Thoracic aorta (tissue), 2 donors: ENCODE results near the gene ADAMTSL1. TPM values are rescaled to one million over a fixed set of nuclear protein-coding genes. Genes with fewer than 3 reads are reported as not detected.

Experiments
- ATAC-seq: fragments of 150-250 bp; one replicate; pipeline ENCODE4 v1.8.0; 2017; ENCODE audit warnings: low read depth; ENCODE audit not compliant: insufficient number of reproducible peaks, low FRiP score
- DNase-seq: peaks from one replicate; pipeline ENCODE4 v3.0.0-alpha.2; 2020; ENCODE audit warnings: low spot score
- H3K27ac ChIP-seq, 2 donors: fragments of 200-600 bp; sonication (generic); 1 replicate in 1 of 2; 2 replicates in 1 of 2; pipeline ENCODE4 v1.5.1; 2016; ENCODE audit warnings: mild to moderate bottlenecking in 2 of 2, moderate library complexity in 2 of 2
- H3K27me3 ChIP-seq: fragments of 200-600 bp; sonication (generic); replicated peaks from 2 replicates; pipeline ENCODE4 v1.6.0; 2016; ENCODE audit warnings: mild to moderate bottlenecking; ENCODE audit not compliant: insufficient read depth
- H3K36me3 ChIP-seq: fragments of 200-600 bp; sonication (generic); one replicate; pipeline ENCODE4 v1.5.1; 2016
- H3K4me1 ChIP-seq, 2 donors: fragments of 200-600 bp; sonication (generic); 1 replicate in 1 of 2; 2 replicates in 1 of 2; pipeline versions ENCODE4 v1.5.1 to v1.6.0; 2016; ENCODE audit warnings: low read depth in 2 of 2, mild to moderate bottlenecking in 1 of 2; ENCODE audit not compliant: control insufficient read depth in 1 of 2
- H3K4me3 ChIP-seq: fragments of 200-600 bp; sonication (generic); 2 replicates; pipeline ENCODE4 v1.5.1; 2016; ENCODE audit warnings: mild to moderate bottlenecking
- H3K9me3 ChIP-seq: fragments of 200-600 bp; sonication (generic); 2 replicates; pipeline ENCODE4 v1.5.1; 2016
- total RNA-seq, 2 donors: library from RNA; depleted of rRNA; stranded (reverse); fragments of >200 nt; gene quantifications; one replicate each; pipeline versions ENCODE4 v1.1.0 to v1.2.3, GENCODE V29; 2016
- TF ChIP-seq, protein P1 (sequence below): fragments of 200-600 bp; sonication (generic); IDR thresholded peaks from one replicate; pipeline ENCODE4 v1.5.1; 2019; ENCODE audit warnings: antibody characterized with exemption

Gene ADAMTSL1
- total RNA-seq, 2 donors from 2014 or later, result 61.4 to 75.5 TPM

DNA sequence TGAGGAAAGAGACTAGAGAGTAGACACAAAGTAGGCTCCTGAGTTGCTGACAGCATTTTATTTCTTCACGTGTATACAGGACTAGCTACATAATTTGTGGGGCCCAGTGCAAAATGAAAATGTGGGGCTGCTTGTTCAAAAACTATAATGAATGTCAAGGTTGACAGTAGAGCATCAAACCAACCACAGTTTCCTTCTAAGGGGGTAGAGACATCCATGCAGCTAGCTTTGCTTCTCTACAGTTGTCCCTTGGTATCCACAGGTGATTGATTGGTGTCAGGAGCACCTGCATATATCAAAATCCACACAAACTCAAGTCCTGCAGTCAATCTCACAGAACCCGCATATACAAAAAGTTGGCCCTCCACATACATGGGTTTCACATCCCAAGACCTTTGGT, 429.5 kb downstream of the ADAMTSL1 start:
- peaks cover 6% of the 10 kb centered on the region for H3K36me3 ChIP-seq
- DNase-seq (no peak), ATAC-seq (no peak)
- H3K4me3 ChIP-seq, result no peak overlapping the region
- H3K4me1 ChIP-seq, result peaks cover 0 to 8% of the 10 kb centered on the region in 2 donors
- H3K27me3 ChIP-seq, result no peaks in the 10 kb centered on the region
- peaks cover 11% of the 10 kb centered on the region for H3K9me3 ChIP-seq
- TF ChIP-seq, protein P1, sequence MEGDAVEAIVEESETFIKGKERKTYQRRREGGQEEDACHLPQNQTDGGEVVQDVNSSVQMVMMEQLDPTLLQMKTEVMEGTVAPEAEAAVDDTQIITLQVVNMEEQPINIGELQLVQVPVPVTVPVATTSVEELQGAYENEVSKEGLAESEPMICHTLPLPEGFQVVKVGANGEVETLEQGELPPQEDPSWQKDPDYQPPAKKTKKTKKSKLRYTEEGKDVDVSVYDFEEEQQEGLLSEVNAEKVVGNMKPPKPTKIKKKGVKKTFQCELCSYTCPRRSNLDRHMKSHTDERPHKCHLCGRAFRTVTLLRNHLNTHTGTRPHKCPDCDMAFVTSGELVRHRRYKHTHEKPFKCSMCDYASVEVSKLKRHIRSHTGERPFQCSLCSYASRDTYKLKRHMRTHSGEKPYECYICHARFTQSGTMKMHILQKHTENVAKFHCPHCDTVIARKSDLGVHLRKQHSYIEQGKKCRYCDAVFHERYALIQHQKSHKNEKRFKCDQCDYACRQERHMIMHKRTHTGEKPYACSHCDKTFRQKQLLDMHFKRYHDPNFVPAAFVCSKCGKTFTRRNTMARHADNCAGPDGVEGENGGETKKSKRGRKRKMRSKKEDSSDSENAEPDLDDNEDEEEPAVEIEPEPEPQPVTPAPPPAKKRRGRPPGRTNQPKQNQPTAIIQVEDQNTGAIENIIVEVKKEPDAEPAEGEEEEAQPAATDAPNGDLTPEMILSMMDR, result no peak
- no peak overlapping the region for H3K27ac ChIP-seq

DNA sequence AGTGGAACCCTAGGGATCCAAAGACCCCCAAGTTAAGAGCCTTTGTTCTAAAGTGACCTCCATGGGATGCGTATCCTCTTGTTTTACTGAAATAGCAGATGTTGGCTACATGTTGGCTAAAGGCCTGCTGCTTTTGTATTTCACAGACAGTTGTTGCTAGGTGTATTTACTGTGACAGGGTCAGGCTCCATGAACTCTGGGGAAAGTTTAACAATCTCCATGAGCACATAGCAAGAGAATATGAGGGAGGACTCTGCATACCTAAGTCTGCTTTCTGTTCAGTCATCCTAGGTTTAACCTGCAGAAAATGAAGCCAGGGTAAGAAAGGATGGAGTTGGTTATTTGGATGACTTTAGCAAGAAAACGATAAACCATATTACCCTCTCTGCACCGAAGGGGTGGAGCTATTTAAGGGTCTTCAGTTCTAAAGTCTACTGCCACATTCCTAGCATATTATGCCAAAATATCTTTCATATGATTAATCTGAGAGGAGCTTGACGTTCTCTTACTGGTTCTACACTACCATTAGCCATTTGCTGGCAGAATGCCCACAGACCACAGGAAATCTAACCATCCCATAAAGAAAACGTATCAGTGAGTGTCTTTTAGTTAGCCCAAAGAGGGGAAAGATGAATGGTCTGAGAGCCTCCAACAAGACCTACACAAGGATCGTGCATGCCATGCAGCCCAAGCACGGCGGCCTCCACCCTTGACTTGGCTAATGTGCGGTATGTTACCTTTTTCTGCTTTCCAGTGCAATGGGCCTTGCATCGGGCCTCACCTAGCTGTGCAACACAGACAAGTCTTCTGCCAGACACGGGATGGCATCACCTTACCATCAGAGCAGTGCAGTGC, 431.3 kb downstream of the ADAMTSL1 start:
- Histone ChIP-seq H3K27me3 (no peaks in the 10 kb centered on the region), H3K27ac (no peak overlapping the region), H3K9me3 (peaks cover 11% of the 10 kb centered on the region), H3K36me3 (peaks cover 6% of the 10 kb centered on the region), H3K4me3 (no peak overlapping the region), H3K4me1 (peaks cover 0 to 8% of the 10 kb centered on the region in 2 donors)
- TF ChIP-seq, protein P1, result no peak
- DNase-seq, result no peak
- ATAC-seq, result no peak

DNA sequence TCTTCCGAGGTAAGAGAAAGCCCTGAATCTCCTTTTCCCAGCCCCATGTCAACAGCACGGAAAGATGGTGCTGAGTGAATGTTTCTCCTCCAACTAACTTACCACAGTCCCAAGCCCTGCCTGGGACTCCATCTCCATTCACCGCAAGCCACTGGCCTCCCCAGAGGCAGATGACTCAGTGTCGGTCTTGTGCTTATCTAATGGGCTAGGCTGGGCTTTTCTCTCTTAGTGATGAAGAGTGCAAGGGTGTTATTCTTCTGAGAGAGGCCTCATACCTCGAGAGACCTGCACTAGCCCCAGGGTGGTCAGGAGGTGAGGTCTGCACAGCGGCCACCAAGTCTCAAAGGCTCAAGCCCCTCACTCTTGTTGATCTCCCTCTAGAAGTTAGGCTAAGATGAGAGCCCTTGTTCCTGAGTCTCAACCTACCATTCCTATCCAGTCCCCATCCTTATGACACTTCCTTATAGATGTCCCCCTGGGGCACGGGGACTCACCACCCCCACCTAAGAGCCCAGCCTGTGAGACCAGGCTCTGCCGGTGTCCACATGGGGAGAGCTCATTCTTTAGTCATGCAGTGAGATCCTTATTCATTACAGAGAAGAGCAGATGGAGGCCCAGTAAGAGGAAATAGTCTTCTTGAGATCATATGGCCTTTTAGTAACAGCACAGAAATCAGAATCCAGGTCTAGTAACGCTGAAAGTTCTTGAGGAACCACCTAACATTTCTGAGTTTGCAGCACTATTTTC, 432.1 kb downstream of the ADAMTSL1 start:
- Histone ChIP-seq H3K36me3 (peaks cover 6% of the 10 kb centered on the region), H3K27me3 (no peaks in the 10 kb centered on the region), H3K4me3 (no peak overlapping the region), H3K4me1 (peaks cover 0 to 8% of the 10 kb centered on the region in 2 donors), H3K27ac (no peak overlapping the region), H3K9me3 (peaks cover 11% of the 10 kb centered on the region)
- DNase-seq, result no peak
- TF ChIP-seq, protein P1, result no peak
- ATAC-seq, result no peak

DNA sequence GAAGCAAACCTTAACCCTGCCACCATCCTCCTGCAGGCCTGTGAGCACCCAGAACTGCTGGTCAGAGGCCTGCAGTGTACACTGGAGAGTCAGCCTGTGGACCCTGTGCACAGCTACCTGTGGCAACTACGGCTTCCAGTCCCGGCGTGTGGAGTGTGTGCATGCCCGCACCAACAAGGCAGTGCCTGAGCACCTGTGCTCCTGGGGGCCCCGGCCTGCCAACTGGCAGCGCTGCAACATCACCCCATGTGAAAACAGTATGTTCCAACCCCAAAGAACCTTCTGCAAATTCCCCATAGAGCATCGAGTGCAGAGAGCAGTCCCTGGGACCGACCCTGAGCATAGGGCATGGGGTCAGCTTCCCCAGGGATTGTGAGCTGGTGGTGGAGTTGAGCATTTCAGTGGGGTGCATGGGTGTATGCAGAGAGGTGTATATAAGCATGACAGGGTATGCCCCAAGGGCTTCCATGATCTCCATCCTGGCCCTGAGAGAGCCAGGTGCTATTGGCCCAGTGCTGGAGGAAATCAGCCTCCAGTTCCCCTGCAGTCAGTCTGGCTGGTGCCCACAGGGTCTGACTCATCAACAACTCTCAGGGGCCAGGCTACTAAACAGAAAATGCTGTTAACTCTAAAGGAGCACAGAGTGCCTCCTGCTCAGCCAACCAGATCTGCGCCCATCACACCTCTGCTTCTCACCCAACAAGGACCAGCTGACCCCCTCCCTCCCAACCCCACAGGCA, 432.9 kb downstream of the ADAMTSL1 start:
- ATAC-seq (no peak), DNase-seq (no peak)
- TF ChIP-seq, protein P1, result no peak

More for the DNA sequence above, 432.9 kb downstream of the ADAMTSL1 start:
- H3K4me3 ChIP-seq, result no peak overlapping the region
- peaks cover 4% of the 10 kb centered on the region for H3K9me3 ChIP-seq
- H3K4me1 ChIP-seq, result peaks cover 0 to 8% of the 10 kb centered on the region in 2 donors
- H3K36me3 ChIP-seq, result peaks cover 6% of the 10 kb centered on the region
- H3K27me3 ChIP-seq, result no peaks in the 10 kb centered on the region
- no peak overlapping the region for H3K27ac ChIP-seq
